OCI-LY3 (cell line): Measurements from ENCODE around the gene DDX1.

Experiments used
- EZH2phosphoT487 ChIP-seq: fragments of 200-600 bp; shearing (Covaris generic); IDR thresholded peaks from 2 replicates; pipeline ENCODE4 v1.6.1; 2018; ENCODE audit warnings: antibody characterized with exemption, mixed run types, low read depth
- TF ChIP-seq, protein P1 (sequence below): fragments of 200-600, 300-600 bp; sonication (generic); IDR thresholded peaks from 2 replicates; pipeline ENCODE4 v1.5.1; 2014; ENCODE audit warnings: antibody characterized with exemption, low read length, low read depth

DNA sequence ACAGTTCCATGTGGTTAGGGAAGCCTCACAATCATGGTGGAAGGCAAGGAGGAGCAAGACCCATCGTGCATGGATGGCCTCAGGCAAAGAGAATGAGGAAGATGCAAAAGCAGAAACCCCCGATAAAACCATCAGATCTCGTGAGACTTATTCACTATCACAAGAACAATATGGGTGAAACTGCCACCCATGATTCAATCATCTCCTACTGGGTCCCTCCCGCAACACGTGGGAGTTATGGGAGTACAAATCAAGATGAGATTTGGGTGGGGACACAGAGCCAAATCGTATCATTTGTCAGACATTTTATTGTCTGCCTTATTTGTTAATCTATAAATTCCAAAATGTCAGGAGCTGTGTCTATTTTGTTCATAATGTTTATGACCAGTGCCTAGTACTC lies 48.1 kb upstream of the DDX1 start:
- TF ChIP-seq, protein P1, sequence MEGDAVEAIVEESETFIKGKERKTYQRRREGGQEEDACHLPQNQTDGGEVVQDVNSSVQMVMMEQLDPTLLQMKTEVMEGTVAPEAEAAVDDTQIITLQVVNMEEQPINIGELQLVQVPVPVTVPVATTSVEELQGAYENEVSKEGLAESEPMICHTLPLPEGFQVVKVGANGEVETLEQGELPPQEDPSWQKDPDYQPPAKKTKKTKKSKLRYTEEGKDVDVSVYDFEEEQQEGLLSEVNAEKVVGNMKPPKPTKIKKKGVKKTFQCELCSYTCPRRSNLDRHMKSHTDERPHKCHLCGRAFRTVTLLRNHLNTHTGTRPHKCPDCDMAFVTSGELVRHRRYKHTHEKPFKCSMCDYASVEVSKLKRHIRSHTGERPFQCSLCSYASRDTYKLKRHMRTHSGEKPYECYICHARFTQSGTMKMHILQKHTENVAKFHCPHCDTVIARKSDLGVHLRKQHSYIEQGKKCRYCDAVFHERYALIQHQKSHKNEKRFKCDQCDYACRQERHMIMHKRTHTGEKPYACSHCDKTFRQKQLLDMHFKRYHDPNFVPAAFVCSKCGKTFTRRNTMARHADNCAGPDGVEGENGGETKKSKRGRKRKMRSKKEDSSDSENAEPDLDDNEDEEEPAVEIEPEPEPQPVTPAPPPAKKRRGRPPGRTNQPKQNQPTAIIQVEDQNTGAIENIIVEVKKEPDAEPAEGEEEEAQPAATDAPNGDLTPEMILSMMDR, result no peak
- TF ChIP-seq EZH2phosphoT487, result no peak
